Measurements from ENCODE around the gene APOB. TPM values are rescaled to one million over a fixed set of nuclear protein-coding genes. Genes with fewer than 3 reads are reported as not detected.

APOB gene
- total RNA-seq, 1 experiment from 2014 or later = 1.5 TPM

DNA sequence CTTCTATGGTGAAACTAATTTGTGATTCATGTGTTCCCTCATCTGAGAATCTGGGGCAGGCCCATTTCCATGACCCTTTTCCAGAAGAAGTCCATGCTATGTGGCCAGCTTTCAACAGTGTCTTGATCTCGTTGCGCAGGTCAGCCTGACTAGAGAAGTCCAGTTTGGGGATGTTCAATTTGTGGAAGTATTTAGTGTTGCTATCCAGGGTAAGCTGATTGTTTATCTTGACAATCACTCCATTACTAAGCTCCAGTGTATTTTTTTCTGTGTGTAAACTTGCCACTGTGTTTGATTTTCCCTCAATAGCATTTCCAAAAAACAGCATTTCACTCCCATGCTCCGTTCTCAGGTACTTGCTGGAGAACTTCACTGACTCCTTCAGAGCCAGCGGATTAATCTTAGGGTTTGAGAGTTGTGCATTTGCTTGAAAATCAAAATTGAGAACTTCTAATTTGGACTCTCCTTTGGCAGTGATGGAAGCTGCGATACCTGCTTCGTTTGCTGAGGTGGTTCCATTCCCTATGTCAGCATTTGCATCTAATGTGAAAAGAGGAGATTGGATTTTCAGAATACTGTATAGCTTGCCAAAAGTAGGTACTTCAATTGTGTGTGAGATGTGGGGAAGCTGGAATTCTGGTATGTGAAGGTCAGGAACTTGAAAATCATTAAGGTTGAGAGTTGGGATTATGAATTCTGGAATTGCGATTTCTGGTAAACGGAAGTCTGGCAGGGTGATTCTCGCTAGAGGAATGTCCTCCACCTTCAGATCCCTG lies 35.7 kb downstream of the APOB start:
- TF ChIP-seq PRRX2 (CRISPR knock-in tag; IDR thresholded peaks at IDR 0.05) (no peak), RORB (CRISPR knock-in tag; IDR thresholded peaks at IDR 0.05) (no peak), GABPB1 (CRISPR knock-in tag; IDR thresholded peaks at IDR 0.05) (0 out of 2 replicates have a peak, but pooled peaks have one; percentile 5), USF2 (CRISPR knock-in tag; IDR thresholded peaks at IDR 0.05) (no peak), FOXP1 (CRISPR knock-in tag; IDR thresholded peaks at IDR 0.05; ENCODE audit: borderline replicate concordance) (no peak)
- ChIA-PET CTCF (no interaction called here), POLR2A (no interaction called here)
- Mint-ChIP-seq H3K27me3 (ENCODE audit: low read depth) (peaks cover 8% of the 10 kb centered on the region), H3K9me3 (peaks cover 18% of the 10 kb centered on the region), H3K4me3 (no peak overlapping the region), H3K36me3 (no peaks in the 10 kb centered on the region), H3K4me1 (no peaks in the 10 kb centered on the region), H3K27ac (no peak overlapping the region)
- no peak for ATAC-seq
- DNase-seq (ENCODE audit: low spot score) = no peak

- no peaks in the 10 kb centered on the region for H3K4me1 Mint-ChIP-seq
- TF ChIP-seq, protein P1, sequence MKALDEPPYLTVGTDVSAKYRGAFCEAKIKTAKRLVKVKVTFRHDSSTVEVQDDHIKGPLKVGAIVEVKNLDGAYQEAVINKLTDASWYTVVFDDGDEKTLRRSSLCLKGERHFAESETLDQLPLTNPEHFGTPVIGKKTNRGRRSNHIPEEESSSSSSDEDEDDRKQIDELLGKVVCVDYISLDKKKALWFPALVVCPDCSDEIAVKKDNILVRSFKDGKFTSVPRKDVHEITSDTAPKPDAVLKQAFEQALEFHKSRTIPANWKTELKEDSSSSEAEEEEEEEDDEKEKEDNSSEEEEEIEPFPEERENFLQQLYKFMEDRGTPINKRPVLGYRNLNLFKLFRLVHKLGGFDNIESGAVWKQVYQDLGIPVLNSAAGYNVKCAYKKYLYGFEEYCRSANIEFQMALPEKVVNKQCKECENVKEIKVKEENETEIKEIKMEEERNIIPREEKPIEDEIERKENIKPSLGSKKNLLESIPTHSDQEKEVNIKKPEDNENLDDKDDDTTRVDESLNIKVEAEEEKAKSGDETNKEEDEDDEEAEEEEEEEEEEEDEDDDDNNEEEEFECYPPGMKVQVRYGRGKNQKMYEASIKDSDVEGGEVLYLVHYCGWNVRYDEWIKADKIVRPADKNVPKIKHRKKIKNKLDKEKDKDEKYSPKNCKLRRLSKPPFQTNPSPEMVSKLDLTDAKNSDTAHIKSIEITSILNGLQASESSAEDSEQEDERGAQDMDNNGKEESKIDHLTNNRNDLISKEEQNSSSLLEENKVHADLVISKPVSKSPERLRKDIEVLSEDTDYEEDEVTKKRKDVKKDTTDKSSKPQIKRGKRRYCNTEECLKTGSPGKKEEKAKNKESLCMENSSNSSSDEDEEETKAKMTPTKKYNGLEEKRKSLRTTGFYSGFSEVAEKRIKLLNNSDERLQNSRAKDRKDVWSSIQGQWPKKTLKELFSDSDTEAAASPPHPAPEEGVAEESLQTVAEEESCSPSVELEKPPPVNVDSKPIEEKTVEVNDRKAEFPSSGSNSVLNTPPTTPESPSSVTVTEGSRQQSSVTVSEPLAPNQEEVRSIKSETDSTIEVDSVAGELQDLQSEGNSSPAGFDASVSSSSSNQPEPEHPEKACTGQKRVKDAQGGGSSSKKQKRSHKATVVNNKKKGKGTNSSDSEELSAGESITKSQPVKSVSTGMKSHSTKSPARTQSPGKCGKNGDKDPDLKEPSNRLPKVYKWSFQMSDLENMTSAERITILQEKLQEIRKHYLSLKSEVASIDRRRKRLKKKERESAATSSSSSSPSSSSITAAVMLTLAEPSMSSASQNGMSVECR (CRISPR knock-in tag; IDR thresholded peaks at IDR 0.05; ENCODE audit: borderline replicate concordance) = no peak
- TF ChIP-seq GABPB1 (CRISPR knock-in tag; IDR thresholded peaks at IDR 0.05) = 0 out of 2 replicates have a peak, but pooled peaks have one; percentile 5
- H3K27ac Mint-ChIP-seq = no peak overlapping the region
- ATAC-seq = no peak
- CTCF ChIA-PET = no interaction called here
- peaks cover 8% of the 10 kb centered on the region for H3K27me3 Mint-ChIP-seq (ENCODE audit: low read depth)
- no peak overlapping the region for H3K4me3 Mint-ChIP-seq
- POLR2A ChIA-PET = no interaction called here
- peaks cover 18% of the 10 kb centered on the region for H3K9me3 Mint-ChIP-seq
- H3K36me3 Mint-ChIP-seq = no peaks in the 10 kb centered on the region
- DNase-seq (ENCODE audit: low spot score) = no peak
Measured at GRCh38 chr2:21007129-21008013, 36.5 kb downstream of the APOB start.

DNA sequence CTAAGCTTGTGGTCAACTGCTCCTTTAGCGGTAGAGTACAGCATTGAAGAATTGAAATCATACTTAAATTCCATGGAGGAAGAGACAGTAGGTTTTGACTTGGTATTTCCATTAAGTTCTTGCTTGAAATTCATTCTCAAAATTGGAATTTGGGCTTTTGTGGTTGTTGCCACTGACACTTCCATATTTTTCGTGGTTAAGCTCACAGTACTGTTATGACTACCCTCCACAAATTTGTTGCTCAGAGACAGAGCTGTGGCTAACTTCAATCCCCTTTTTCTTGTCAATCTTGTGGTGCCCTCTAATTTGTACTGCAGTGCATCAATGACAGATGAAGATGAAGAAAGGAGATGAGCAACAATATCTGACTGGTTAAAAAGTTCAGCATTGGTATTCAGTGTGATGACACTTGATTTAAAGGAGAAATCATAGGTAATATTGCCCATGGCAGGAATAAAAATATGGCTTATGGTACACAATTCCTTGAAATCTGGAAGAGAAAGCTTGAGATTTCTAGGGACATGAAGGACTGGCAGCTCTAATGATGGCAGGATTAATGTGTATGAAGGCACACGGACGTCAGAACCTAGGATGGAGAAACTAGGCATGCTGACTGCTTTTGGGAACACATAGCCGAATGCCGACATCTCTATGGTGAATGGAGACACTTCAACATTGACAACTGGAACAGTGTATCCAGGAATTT lies 37.3 kb downstream of the APOB start:
- H3K9me3 Mint-ChIP-seq = peaks cover 18% of the 10 kb centered on the region
- TF ChIP-seq CBFB (CRISPR knock-in tag; IDR thresholded peaks at IDR 0.05; ENCODE audit: low read depth) (no peak), ELF4 (CRISPR knock-in tag; IDR thresholded peaks at IDR 0.05; ENCODE audit: low read depth) (no peak)
- POLR2A ChIA-PET = no interaction called here
- CTCF ChIA-PET = no interaction called here
- peaks cover 8% of the 10 kb centered on the region for H3K27me3 Mint-ChIP-seq (ENCODE audit: low read depth)
- no peak overlapping the region for H3K4me3 Mint-ChIP-seq
- DNase-seq (ENCODE audit: low spot score) = no peak
- no peak for ATAC-seq
- no peaks in the 10 kb centered on the region for H3K36me3 Mint-ChIP-seq
- no peaks in the 10 kb centered on the region for H3K4me1 Mint-ChIP-seq
- H3K27ac Mint-ChIP-seq = no peak overlapping the region

DNA sequence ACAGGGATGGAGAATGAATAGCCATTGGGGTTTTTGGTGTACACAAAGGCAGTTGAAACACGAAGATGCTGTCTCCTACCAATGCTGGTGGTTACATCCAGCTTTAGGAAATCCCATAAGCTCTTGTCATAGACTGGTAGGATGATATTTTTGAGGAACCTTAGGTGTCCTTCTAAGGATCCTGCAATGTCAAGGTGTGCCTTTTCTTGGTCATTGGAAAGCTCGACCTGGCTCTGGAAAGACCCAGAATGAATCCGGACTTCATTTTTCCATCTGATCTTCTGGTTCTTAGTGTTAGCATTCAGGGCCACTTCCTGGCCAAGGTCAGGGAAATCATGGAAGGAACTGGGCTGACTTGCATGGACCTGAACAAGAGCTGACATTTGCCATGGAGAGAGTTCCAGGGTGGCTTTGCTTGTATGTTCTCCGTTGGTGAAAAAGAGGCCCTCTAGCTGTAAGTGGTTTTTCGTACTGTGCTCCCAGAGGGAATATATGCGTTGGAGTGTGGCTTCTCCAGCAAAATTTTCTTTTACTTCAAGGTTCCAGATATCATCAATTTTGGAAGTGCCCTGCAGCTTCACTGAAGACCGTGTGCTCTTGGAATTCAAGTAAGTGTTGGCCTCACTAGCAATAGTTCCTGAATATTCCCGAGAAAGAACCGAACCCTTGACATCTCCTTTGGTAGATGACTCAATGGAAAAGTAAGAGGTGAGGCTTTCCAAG lies 38.0 kb downstream of the APOB start:
- no peaks in the 10 kb centered on the region for H3K36me3 Mint-ChIP-seq
- peaks cover 8% of the 10 kb centered on the region for H3K27me3 Mint-ChIP-seq (ENCODE audit: low read depth)
- H3K27ac Mint-ChIP-seq = no peak overlapping the region
- no peak overlapping the region for H3K4me3 Mint-ChIP-seq
- CTCF ChIA-PET = no interaction called here
- no peak for ATAC-seq
- H3K4me1 Mint-ChIP-seq = no peaks in the 10 kb centered on the region
- no peak for DNase-seq (ENCODE audit: low spot score)
- peaks cover 18% of the 10 kb centered on the region for H3K9me3 Mint-ChIP-seq
- POLR2A ChIA-PET = no interaction called here
- TF ChIP-seq TEAD1 (CRISPR knock-in tag; IDR thresholded peaks at IDR 0.05) = no peak
- TF ChIP-seq, protein P1 (CRISPR knock-in tag; IDR thresholded peaks at IDR 0.05; ENCODE audit: borderline replicate concordance) = no peak
- no peak for TF ChIP-seq MLX (CRISPR knock-in tag; IDR thresholded peaks at IDR 0.05)
- TF ChIP-seq RORB (CRISPR knock-in tag; IDR thresholded peaks at IDR 0.05) = no peak
- TF ChIP-seq ZNF512 (CRISPR knock-in tag; IDR thresholded peaks at IDR 0.05; ENCODE audit: borderline replicate concordance) = no peak
